Fibroblast of lung (primary cell): Measurements from ENCODE around the gene MSMB.

ENCODE experiments used
- CTCF ChIP-seq, 2 donors: IDR thresholded peaks in 1 of 2; conservative IDR thresholded peaks in 1 of 2; 1 replicate in 1 of 2; 2 replicates in 1 of 2; pipeline ENCODE4 v1.5.1; 2011 to 2012; ENCODE audit warnings: low read length in 2 of 2, control low read depth in 1 of 2, inconsistent platforms in 1 of 2, low read depth in 1 of 2, mild to moderate bottlenecking in 1 of 2
- EZH2 ChIP-seq: IDR thresholded peaks from 2 replicates; pipeline ENCODE4 v1.5.1; 2012; ENCODE audit warnings: low read length, control low read depth, mild to moderate bottlenecking; ENCODE audit errors: missing control alignments

DNA sequence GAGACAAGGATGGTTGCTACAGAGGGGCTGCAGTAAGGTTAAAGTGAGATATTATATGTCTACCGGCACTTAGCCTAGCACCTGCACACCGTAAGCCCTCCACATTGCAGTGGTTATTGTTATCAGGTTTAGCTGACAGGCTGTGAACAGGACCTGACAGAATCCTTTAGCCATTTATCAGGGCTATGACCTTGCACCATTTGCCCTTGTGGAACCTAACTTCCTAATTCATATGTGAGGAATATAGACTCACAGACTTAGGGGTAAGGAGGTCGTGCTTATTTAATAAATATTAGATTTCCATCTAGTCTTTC lies 25.8 kb downstream of the MSMB start:
- no peak for TF ChIP-seq CTCF (conservative IDR thresholded peaks at IDR 0.05 in 1 of 2, IDR thresholded peaks at IDR 0.05 in 1 of 2; ENCODE audit: low read depth in 1 of 2, low read length in 2 of 2)
- no peak for TF ChIP-seq EZH2
